Measurements from ENCODE around the gene HCST.

HCST gene

GRCh38 chr19:35882114-35882832 lies 20.1 kb upstream of the HCST start (continued):
- TF ChIP-seq ZNF449 (tag by site-specific recombination; IDR thresholded peaks at IDR 0.05) (peak; percentile 33; the same call in 1 of the 2 replicates), ZNF184 (tag by site-specific recombination; IDR thresholded peaks at IDR 0.05) (no peak), ZNF707 (tag by site-specific recombination; IDR thresholded peaks at IDR 0.05) (no peak), ZBTB10 (tag by site-specific recombination; IDR thresholded peaks at IDR 0.05) (no peak), REPIN1 (tag by site-specific recombination; IDR thresholded peaks at IDR 0.05; ENCODE audit: low read depth) (peak; percentile 96; the same call in 1 of the 2 replicates), ZNF548 (tag by site-specific recombination; IDR thresholded peaks at IDR 0.05) (0 out of 2 replicates have a peak, but pooled peaks have one; percentile 40), ZNF626 (tag by site-specific recombination; IDR thresholded peaks at IDR 0.05) (no peak), ZNF529 (tag by site-specific recombination; IDR thresholded peaks at IDR 0.05; ENCODE audit: insufficient replicate concordance) (no peak), ZNF146 (tag by site-specific recombination; IDR thresholded peaks at IDR 0.05) (peak; percentile 66; the same call in 1 of the 2 replicates), ZNF843 (tag by site-specific recombination; IDR thresholded peaks at IDR 0.05) (0 out of 2 replicates have a peak, but pooled peaks have one; percentile 33), ZNF18 (tag by site-specific recombination; IDR thresholded peaks at IDR 0.05) (peak; percentile 81), ZNF837 (tag by site-specific recombination; IDR thresholded peaks at IDR 0.05) (no peak), ZNF398 (tag by site-specific recombination; IDR thresholded peaks at IDR 0.05) (no peak), ZNF555 (tag by site-specific recombination; conservative IDR thresholded peaks at IDR 0.05) (peak; percentile 100), ZNF768 (tag by site-specific recombination; IDR thresholded peaks at IDR 0.05) (peak; percentile 52; the same call in 1 of the 2 replicates), ZNF221 (tag by site-specific recombination; IDR thresholded peaks at IDR 0.05; ENCODE audit: borderline replicate concordance) (no peak; the same call in 1 of the 2 replicates), ZNF248 (tag by site-specific recombination; IDR thresholded peaks at IDR 0.05) (no peak), SCRT1 (tag by site-specific recombination; IDR thresholded peaks at IDR 0.05; ENCODE audit: borderline replicate concordance) (0 out of 2 replicates have a peak, but pooled peaks have one; percentile 64), ZSCAN30 (tag by site-specific recombination; IDR thresholded peaks at IDR 0.05) (no peak), ZNF830 (tag by site-specific recombination; IDR thresholded peaks at IDR 0.05; ENCODE audit: low read depth) (no peak), EGR2 (tag by site-specific recombination; IDR thresholded peaks at IDR 0.05; ENCODE audit: low read depth) (no peak), GLI2 (tag by site-specific recombination; IDR thresholded peaks at IDR 0.05; ENCODE audit: borderline replicate concordance, low read depth) (peak; percentile 97; the same call in 1 of the 2 replicates), ZNF544 (tag by site-specific recombination; IDR thresholded peaks at IDR 0.05) (no peak), ZNF585B (tag by site-specific recombination; IDR thresholded peaks at IDR 0.05) (no peak), ZNF692 (tag by site-specific recombination; IDR thresholded peaks at IDR 0.05) (peak; percentile 83), ZNF580 (tag by site-specific recombination; IDR thresholded peaks at IDR 0.05) (peak; percentile 98), ZNF394 (tag by site-specific recombination; IDR thresholded peaks at IDR 0.05; ENCODE audit: borderline replicate concordance) (peak; percentile 100), ZNF677 (tag by site-specific recombination; IDR thresholded peaks at IDR 0.05) (no peak), BCL11A (tag by site-specific recombination; IDR thresholded peaks at IDR 0.05; ENCODE audit: low read depth) (peak; percentile 78; the same call in 1 of the 2 replicates), ZNF112 (tag by site-specific recombination; IDR thresholded peaks at IDR 0.05) (no peak)

Data from HEK293 (cell line).